Uterus (tissue), 4 donors: ENCODE measurements around the gene KIRREL3. TPM values are rescaled to one million over a fixed set of nuclear protein-coding genes. Genes with fewer than 3 reads are reported as not detected.
A peak's percentile ranks its signal among the peaks of the same experiment; 100 is the strongest.

ENCODE experiments used
- DNase-seq, 2 donors: peaks; one replicate each; pipeline ENCODE4 v3.0.0-alpha.2; 2019 to 2020
- H3K27ac ChIP-seq, 2 donors: fragments of 200-600 bp; sonication (generic); 1 replicate in 1 of 2; 2 replicates in 1 of 2; pipeline ENCODE4 v1.5.1; 2016 to 2018
- H3K27me3 ChIP-seq, 2 donors: fragments of 200-600 bp; sonication (generic); one replicate each; pipeline ENCODE4 v1.5.1; 2018 to 2019; ENCODE audit warnings: control low read depth in 1 of 2
- H3K36me3 ChIP-seq, 2 donors: fragments of 200-600 bp; sonication (generic); one replicate each; pipeline ENCODE4 v1.5.1; 2019; ENCODE audit warnings: control low read depth in 1 of 2
- H3K4me1 ChIP-seq, 2 donors: fragments of 200-600 bp; sonication (generic); one replicate each; pipeline ENCODE4 v1.5.1; 2018 to 2019; ENCODE audit warnings: control low read depth in 1 of 2
- H3K4me3 ChIP-seq, 2 donors: fragments of 200-600 bp; sonication (generic); 1 replicate in 1 of 2; 2 replicates in 1 of 2; pipeline ENCODE4 v1.5.1; 2018 to 2019; ENCODE audit warnings: mild to moderate bottlenecking in 1 of 2
- H3K9me3 ChIP-seq, 2 donors: fragments of 200-600 bp; sonication (generic); one replicate each; pipeline ENCODE4 v1.5.1; 2019; ENCODE audit warnings: control low read depth in 1 of 2
- POLR2A ChIP-seq, 2 donors: fragments of 450-650 bp; IDR thresholded peaks; one replicate each; pipeline ENCODE4 v1.6.1; 2016; ENCODE audit warnings: antibody characterized with exemption in 2 of 2, mild to moderate bottlenecking in 1 of 2, moderate library complexity in 1 of 2
- intact Hi-C: fragments of 100-400 bp; cut with DNase I; formaldehyde crosslinking; loops from one replicate; pipeline ENCODE4 v1.15.1; 2023; ENCODE audit warnings: low total_unique reads
- total RNA-seq, 4 donors: library from RNA; depleted of rRNA in 3 of 4; stranded (reverse); fragments of >200 nt in 3 of 4; gene quantifications; one replicate each; pipeline versions ENCODE4 v1.1.0 to v1.2.4, GENCODE V29; 2014 to 2023
- TF ChIP-seq, protein P1 (sequence below), 4 experiments: fragments of 200-600 bp in 2 of 4; fragments of 450-650 bp in 2 of 4; sonication (generic) in 2 of 4; IDR thresholded peaks; one replicate each; pipeline ENCODE4 v1.5.1; 2016 to 2019; ENCODE audit warnings: antibody characterized with exemption in 4 of 4, mild to moderate bottlenecking in 2 of 4, moderate library complexity in 1 of 4
- donor health status: DM: yes; HTN: yes; CAD: no.

Gene KIRREL3
- total RNA-seq, 4 donors from 2014 or later: 10.0 TPM; not detected in 3

DNA sequence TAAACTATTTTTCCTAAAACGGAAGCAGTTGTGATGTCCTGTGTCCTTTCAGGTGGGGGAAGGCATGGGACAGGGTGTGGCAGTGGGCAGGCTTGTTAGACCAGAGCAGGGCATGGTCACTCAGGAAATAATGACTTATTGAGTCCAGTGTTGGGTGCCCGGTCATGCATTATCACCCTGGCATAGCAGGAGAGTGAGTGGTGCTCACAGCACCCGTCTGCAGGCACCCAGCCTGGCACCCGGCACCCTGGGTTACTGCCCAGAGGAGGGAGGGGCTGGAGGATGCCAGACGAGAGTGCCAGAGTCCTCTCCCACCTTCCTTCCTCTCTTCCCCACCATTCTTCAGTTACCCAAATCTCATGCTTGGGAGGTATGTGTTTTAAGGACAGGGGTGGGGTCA, 586.0 kb downstream of the KIRREL3 start:
- DNase-seq: peak in 1 of 2 donors; percentile 48
- peaks cover 15 to 17% of the 10 kb centered on the region in 2 donors for H3K4me1 ChIP-seq
- no peaks in the 10 kb centered on the region for H3K9me3 ChIP-seq
- no peak for TF ChIP-seq POLR2A (IDR thresholded peaks at IDR 0.05)
- TF ChIP-seq, protein P1, sequence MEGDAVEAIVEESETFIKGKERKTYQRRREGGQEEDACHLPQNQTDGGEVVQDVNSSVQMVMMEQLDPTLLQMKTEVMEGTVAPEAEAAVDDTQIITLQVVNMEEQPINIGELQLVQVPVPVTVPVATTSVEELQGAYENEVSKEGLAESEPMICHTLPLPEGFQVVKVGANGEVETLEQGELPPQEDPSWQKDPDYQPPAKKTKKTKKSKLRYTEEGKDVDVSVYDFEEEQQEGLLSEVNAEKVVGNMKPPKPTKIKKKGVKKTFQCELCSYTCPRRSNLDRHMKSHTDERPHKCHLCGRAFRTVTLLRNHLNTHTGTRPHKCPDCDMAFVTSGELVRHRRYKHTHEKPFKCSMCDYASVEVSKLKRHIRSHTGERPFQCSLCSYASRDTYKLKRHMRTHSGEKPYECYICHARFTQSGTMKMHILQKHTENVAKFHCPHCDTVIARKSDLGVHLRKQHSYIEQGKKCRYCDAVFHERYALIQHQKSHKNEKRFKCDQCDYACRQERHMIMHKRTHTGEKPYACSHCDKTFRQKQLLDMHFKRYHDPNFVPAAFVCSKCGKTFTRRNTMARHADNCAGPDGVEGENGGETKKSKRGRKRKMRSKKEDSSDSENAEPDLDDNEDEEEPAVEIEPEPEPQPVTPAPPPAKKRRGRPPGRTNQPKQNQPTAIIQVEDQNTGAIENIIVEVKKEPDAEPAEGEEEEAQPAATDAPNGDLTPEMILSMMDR (IDR thresholded peaks at IDR 0.05): no peak
- H3K4me3 ChIP-seq: no peak overlapping the region
- no peaks in the 10 kb centered on the region for H3K27me3 ChIP-seq
- no peaks in the 10 kb centered on the region for H3K36me3 ChIP-seq
- intact Hi-C loops: loop anchor here (10.0 kb wide), 1 partner anchor 100 kb away; no protein-coding TSS in a partner anchor
- peak overlapping the region; percentile 79 to 83 for H3K27ac ChIP-seq

DNA sequence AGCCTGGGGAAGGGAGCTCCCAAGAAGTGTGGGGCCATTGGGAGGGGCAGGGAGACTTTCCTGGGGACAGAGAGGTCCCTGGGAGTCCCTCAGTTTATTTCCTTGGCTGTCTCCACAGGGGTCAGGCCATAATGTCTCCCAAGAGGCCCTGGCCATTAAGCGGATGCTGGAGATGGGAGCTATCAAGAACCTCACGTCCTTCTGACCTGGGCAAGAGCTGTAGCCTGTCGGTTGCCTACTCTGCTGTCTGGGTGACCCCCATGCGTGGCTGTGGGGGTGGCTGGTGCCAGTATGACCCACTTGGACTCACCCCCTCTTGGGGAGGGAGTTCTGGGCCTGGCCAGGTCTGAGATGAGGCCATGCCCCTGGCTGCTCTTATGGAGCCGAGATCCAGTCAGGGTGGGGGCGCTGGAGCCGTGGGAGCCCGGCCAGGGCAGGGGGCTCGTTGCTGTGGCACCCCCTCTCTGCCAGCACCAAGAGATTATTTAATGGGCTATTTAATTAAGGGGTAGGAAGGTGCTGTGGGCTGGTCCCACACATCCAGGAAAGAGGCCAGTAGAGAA, 586.6 kb downstream of the KIRREL3 start:
- Histone ChIP-seq H3K4me3 (no peak overlapping the region), H3K27me3 (no peaks in the 10 kb centered on the region), H3K36me3 (no peaks in the 10 kb centered on the region), H3K27ac (peak overlapping the region; percentile 79 to 83), H3K4me1 (peaks cover 15 to 17% of the 10 kb centered on the region in 2 donors), H3K9me3 (no peaks in the 10 kb centered on the region)
- no peak for TF ChIP-seq POLR2A (IDR thresholded peaks at IDR 0.05)
- intact Hi-C loops: loop anchor here (10.0 kb wide), 1 partner anchor 99 kb away; no protein-coding TSS in a partner anchor
- DNase-seq: no peak

DNA sequence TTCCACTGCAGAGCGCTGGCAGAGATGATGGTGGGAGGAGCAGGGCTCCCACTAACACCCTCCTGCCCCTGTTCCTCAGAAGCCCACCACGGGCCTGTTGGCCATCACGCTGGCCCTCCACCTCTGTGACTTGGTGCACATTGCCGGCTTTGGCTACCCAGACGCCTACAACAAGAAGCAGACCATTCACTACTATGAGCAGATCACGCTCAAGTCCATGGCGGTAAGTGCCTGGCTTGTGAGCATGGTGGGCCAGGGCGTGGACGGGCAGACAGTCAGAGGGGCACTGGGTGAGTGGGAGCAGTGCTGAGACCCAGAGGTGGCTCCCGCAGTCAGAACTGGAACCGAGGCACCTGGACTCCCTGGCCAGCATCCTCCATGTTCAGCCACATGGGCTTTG, 587.1 kb downstream of the KIRREL3 start:
- no peak for DNase-seq

DNA sequence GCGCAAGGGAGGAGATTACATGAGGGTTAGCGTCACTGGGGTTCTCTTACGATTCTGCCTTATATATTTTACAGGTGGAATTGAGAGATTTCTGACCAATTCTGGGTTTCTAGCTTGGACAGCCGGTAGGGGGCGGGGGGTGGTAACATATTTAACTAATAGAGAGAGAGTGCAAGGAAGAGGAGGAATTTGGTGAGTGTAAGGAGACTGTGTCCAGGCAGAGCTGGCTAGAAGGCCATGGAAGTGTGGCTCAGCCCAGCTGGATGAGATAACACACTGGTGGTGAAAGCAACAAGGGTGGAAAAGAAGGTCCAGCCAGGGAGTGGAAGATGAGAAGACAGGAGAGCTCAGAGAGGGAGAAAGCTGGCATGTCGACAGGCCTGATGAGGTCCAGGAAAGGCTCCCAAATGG, 588.6 kb downstream of the KIRREL3 start:
- no peak for TF ChIP-seq POLR2A (IDR thresholded peaks at IDR 0.05)
- TF ChIP-seq, protein P1 (IDR thresholded peaks at IDR 0.05): no peak
- Histone ChIP-seq H3K9me3 (no peaks in the 10 kb centered on the region), H3K27ac (peak overlapping the region in 1 of 2 donors; percentile 5), H3K4me3 (no peak overlapping the region), H3K27me3 (no peaks in the 10 kb centered on the region), H3K36me3 (no peaks in the 10 kb centered on the region), H3K4me1 (peaks cover 15 to 17% of the 10 kb centered on the region in 2 donors)
- DNase-seq: peak in 1 of 2 donors; percentile 40
- intact Hi-C loops: loop anchor here (10.0 kb wide), 1 partner anchor 97 kb away; no protein-coding TSS in a partner anchor

More for the DNA sequence above, 587.1 kb downstream of the KIRREL3 start:
- Histone ChIP-seq H3K4me1 (peaks cover 15 to 17% of the 10 kb centered on the region in 2 donors), H3K27me3 (no peaks in the 10 kb centered on the region), H3K27ac (peak overlapping the region; percentile 79 to 83), H3K4me3 (no peak overlapping the region), H3K36me3 (no peaks in the 10 kb centered on the region), H3K9me3 (no peaks in the 10 kb centered on the region)
- TF ChIP-seq POLR2A (IDR thresholded peaks at IDR 0.05): no peak
- TF ChIP-seq, protein P1 (IDR thresholded peaks at IDR 0.05): no peak
- intact Hi-C loops: loop anchor here (10.0 kb wide), 1 partner anchor 99 kb away; no protein-coding TSS in a partner anchor

DNA sequence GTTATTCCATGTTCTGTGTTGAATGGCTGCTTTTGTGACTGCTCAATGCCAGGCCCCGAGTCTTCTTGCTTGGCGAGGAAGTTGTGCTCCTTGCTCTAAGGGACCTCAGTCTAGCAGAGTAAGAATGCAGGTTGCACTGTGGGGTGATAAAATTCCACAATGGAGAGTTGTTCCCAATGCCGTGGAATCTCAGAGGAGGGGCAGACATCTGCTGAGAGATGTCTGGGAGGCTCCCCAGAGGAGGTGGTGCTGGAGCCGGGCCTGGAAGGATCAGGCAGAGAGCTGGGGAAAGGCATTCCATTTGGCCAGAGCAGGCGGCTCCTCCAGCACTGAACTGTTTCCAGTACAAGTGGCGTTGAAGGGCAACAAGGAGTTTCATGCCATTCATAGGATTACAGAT, 589.9 kb downstream of the KIRREL3 start:
- H3K27me3 ChIP-seq: no peaks in the 10 kb centered on the region
- peaks cover 10 to 11% of the 10 kb centered on the region in 2 donors for H3K4me1 ChIP-seq
- intact Hi-C loops: loop anchor here (10.0 kb wide), 1 partner anchor 96 kb away; no protein-coding TSS in a partner anchor
- no peak overlapping the region for H3K4me3 ChIP-seq
- H3K27ac ChIP-seq: no peak overlapping the region
- TF ChIP-seq POLR2A (IDR thresholded peaks at IDR 0.05): no peak
- TF ChIP-seq, protein P1 (IDR thresholded peaks at IDR 0.05): no peak
- H3K9me3 ChIP-seq: no peaks in the 10 kb centered on the region
- H3K36me3 ChIP-seq: no peaks in the 10 kb centered on the region
- no peak for DNase-seq
